ENCODE data around the gene MYLIP.

MYLIP gene

GRCh38 chr6:16128759-16129622 is at the start of gene MYLIP:
Gene MYLIP (plus strand): TSS chr6:16129086. CDS start chr6:16129323, 237 bp downstream.
- DNase-seq, result peak; percentile 42 to 89

- DNase-seq, result no peak
Measured at GRCh38 chr6:16079354-16079753, 49.5 kb upstream of the MYLIP start.

- DNase-seq, result no peak
Measured at GRCh38 chr6:16080204-16080603, 48.7 kb upstream of the MYLIP start.

GRCh38 chr6:16081326-16081725 is 47.6 kb upstream of the MYLIP start:
- DNase-seq, result no peak

- DNase-seq, result no peak
Measured at GRCh38 chr6:16082361-16082760, 46.5 kb upstream of the MYLIP start.

GRCh38 chr6:16086965-16087364 is 41.9 kb upstream of the MYLIP start:
- DNase-seq, result no peak

- no peak for DNase-seq
Measured at GRCh38 chr6:16087386-16087785, 41.5 kb upstream of the MYLIP start.

- no peak for DNase-seq
Measured at GRCh38 chr6:16088409-16088808, 40.5 kb upstream of the MYLIP start.

GRCh38 chr6:16089232-16090062 is 39.4 kb upstream of the MYLIP start:
- no peak for DNase-seq

- DNase-seq, result no peak
Measured at GRCh38 chr6:16090452-16090851, 38.4 kb upstream of the MYLIP start.

- DNase-seq, result no peak
Measured at GRCh38 chr6:16090920-16091319, 38.0 kb upstream of the MYLIP start.

- DNase-seq, result no peak
Measured at GRCh38 chr6:16092140-16092539, 36.7 kb upstream of the MYLIP start.

GRCh38 chr6:16092990-16093389 is 35.9 kb upstream of the MYLIP start:
- DNase-seq, result no peak

GRCh38 chr6:16095180-16095579 is 33.7 kb upstream of the MYLIP start:
- no peak for DNase-seq

GRCh38 chr6:16097382-16098171 is 31.3 kb upstream of the MYLIP start:
- no peak for DNase-seq

GRCh38 chr6:16098211-16098610 is 30.7 kb upstream of the MYLIP start:
- no peak for DNase-seq

GRCh38 chr6:16102208-16102607 is 26.7 kb upstream of the MYLIP start:
- DNase-seq, result no peak

- no peak for DNase-seq
Measured at GRCh38 chr6:16103722-16104121, 25.2 kb upstream of the MYLIP start.

GRCh38 chr6:16104624-16105433 is 24.1 kb upstream of the MYLIP start:
- DNase-seq, result no peak

- DNase-seq, result no peak
Measured at GRCh38 chr6:16105854-16106253, 23.0 kb upstream of the MYLIP start.

GRCh38 chr6:16106991-16107787 is 21.7 kb upstream of the MYLIP start:
- DNase-seq, result no peak

Data from cerebellar nuclear complex (tissue), 1 donor.